ENCODE measurements around the gene ATG9B. TPM values are rescaled to one million over a fixed set of nuclear protein-coding genes. Genes with fewer than 3 reads are reported as not detected.

ATG9B gene
- total and polyA plus RNA-seq, 9 of the 15 experiments (the other 6 are each of a cell fraction or from before 2014, with no cell fraction given): 0.29 to 8.0 (median 2.1) TPM

- TF ChIP-seq NR2F6 (CRISPR knock-in tag; IDR thresholded peaks at IDR 0.05) (no peak), ZFX (CRISPR knock-in tag; IDR thresholded peaks at IDR 0.05) (peak; percentile 18; the same call in 1 of the 2 replicates), ATF3 (IDR thresholded peaks at IDR 0.05) (peak; percentile 43; the same call in 1 of the 2 replicates), ATF3 (CRISPR knock-in tag; conservative IDR thresholded peaks at IDR 0.05) (no peak), ARID1B (IDR thresholded peaks at IDR 0.05) (peak; percentile 33; the same call in 1 of the 2 replicates), CXXC5 (CRISPR knock-in tag; IDR thresholded peaks at IDR 0.05) (0 out of 2 replicates have a peak, but pooled peaks have one; percentile 7), ZNF318 (IDR thresholded peaks at IDR 0.05; ENCODE audit: borderline replicate concordance in 1 of 2, low read depth in 1 of 2) (no peak), MTF1 (CRISPR knock-in tag; IDR thresholded peaks at IDR 0.05; ENCODE audit: borderline replicate concordance) (no peak), YY1 (IDR thresholded peaks at IDR 0.05; ENCODE audit: borderline replicate concordance in 1 of 3, control insufficient read depth in 1 of 3, extremely low read depth in 1 of 3, insufficient read depth in 3 of 3, insufficient read length in 1 of 3, insufficient replicate concordance in 2 of 3, low read depth in 1 of 3, low read length in 2 of 3) (peak in 1 of 3 experiments; percentile 63), MAFG (tag; conservative IDR thresholded peaks at IDR 0.05) (peak; percentile 68), ZBED1 (IDR thresholded peaks at IDR 0.05) (0 out of 2 replicates have a peak, but pooled peaks have one; percentile 68), FOXM1 (IDR thresholded peaks at IDR 0.05; ENCODE audit: low read depth) (no peak), FOXM1 (CRISPR knock-in tag; IDR thresholded peaks at IDR 0.05; ENCODE audit: low read depth) (0 out of 2 replicates have a peak, but pooled peaks have one; percentile 64), TCF3 (CRISPR knock-in tag; IDR thresholded peaks at IDR 0.05) (peak; percentile 27; the same call in 1 of the 2 replicates), CBFA2T3 (IDR thresholded peaks at IDR 0.05) (peak; percentile 70), ZSCAN32 (CRISPR knock-in tag; IDR thresholded peaks at IDR 0.05) (no peak), POLR2AphosphoS5 (IDR thresholded peaks at IDR 0.05; ENCODE audit: control insufficient read depth, insufficient read depth, low read depth, low read length) (0 out of 2 replicates have a peak, but pooled peaks have one; percentile 34)
These were observed 1.8 kb upstream of the ATG9B start (continued) for GRCh38 chr7:151025924-151026671.
